Bone marrow (tissue), 2 donors: Measurements from ENCODE around the gene IFNA6.

Experiments
- DNase-seq, 2 donors: peaks; one replicate each; lab custom pipeline; 2025; lab: John Stamatoyannopoulos, UW

Gene IFNA6

DNA sequence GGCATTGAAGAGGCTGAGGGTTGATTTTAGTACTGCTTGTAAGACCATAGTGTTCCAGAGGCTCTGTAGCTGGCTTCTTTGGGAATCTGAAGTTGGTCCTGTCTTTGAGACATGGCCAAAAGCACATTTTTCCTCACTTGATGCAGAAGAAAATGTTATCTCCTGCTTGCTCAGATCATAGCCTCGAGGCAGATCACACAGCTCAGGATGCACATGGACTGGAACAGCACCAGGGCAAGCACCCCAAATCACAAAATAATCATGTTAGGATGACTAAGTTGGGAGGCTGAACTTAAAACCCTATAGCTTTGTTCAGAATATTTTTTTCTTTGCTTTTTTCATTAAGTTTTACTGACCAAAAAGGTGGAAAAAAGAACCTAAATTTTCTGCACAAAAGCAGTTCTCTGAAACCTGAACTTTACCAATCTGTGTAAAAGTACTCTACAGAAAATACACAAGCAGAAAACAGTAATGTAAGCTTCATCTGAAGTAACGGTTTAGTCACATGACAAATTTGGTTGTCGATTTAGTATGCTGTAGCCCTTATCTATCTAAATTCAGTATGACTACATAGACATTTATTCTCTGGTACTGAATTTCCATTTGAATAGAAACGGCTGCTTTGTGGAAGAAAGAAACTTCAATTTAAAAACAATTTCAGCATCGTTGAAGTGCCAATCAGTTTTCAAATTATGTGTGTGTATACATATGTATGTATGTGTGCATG lies 18.8 kb downstream of the IFNA6 start:
- DNase-seq = no peak

GRCh38 chr9:21326526-21327139 lies 24.1 kb downstream of the IFNA6 start:
- peak in 1 of 2 donors; percentile 48 for DNase-seq

GRCh38 chr9:21324047-21324446 lies 26.6 kb downstream of the IFNA6 start:
- DNase-seq = no peak

DNA sequence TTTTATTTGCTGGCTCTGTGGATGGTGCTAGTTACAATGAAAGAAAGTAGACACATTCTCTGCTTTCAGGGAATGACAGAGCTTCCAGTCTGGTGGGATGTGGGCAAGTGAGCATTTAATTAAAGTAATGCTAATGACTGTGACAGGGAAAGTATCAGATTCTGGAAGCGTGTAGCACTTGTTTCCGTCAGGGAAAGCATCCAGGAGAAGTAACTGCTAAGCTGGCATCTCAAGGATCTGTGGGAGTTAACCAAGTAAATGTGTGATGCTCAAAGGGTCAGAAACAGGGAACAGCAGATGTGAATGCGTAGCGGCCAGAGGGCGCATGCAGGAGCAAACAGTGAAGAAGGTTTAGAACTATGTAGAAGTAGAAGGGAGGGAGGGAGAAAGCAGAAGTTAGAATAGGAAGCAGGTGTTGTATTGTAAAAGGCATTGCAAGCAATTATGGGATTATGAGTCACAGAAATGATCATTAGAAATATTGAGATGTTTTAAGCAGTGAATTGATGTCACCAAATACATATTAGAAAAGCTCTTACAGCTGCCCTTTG lies 27.7 kb downstream of the IFNA6 start:
- DNase-seq = peak in 1 of 2 donors; percentile 79

- DNase-seq = no peak
Measured at GRCh38 chr9:21320465-21320864, 30.2 kb downstream of the IFNA6 start.

- DNase-seq = peak in 1 of 2 donors; percentile 42
Measured at GRCh38 chr9:21317956-21318923, 32.4 kb downstream of the IFNA6 start.

- DNase-seq = no peak
Measured at GRCh38 chr9:21316860-21317259, 33.8 kb downstream of the IFNA6 start.

GRCh38 chr9:21316032-21316842 lies 34.5 kb downstream of the IFNA6 start:
- DNase-seq = no peak

GRCh38 chr9:21314152-21314551 lies 36.5 kb downstream of the IFNA6 start:
- DNase-seq = no peak

DNA sequence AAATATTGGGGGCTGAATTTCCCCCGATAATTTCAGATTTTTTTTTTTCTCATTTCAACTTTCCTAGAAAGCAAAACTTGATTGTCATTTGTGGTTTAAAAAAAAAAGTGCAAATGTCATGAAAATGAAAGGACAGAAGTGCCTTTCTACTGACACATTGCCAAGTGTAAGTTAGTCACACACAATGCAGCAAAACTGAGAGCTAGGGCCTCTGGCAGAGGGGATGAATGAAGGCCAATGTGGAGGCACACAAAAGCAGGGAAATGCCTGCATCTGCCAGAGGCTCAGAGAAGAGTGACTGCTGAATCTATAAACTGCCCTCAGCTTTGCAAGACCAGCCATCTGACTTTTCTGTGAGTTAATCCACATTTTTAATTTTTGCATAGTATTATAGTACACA lies 38.8 kb downstream of the IFNA6 start:
- DNase-seq = no peak

DNA sequence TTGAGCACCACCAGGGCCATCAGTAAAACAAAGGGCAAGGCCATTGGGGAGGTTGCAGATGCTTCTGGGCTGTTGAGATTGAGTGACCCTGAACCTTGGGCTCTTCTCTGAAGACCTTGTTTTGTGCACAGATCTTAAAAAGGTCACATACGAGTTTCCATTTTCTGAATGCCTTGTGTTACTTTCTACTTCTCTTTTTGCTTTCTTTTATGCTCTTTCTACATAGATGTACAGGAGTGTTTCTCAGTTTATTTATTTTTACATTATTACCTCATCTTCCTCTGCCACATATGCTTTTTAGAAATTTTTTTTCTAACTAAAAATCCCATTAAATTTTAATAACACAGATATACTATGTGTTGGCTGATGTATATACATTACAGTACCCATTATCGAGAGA lies 45.5 kb downstream of the IFNA6 start, which contains the start of gene IFNA5:
Gene IFNA5, minus strand, starts transcription at position 101 of the 400 bp plus-strand sequence. Its CDS starts 57 bp downstream, at position 44.
- no peak for DNase-seq
